NK-92 (cell line): ENCODE results near the gene LMBR1.
"Not testable (repeated sequence)": the region's sequence is repeated elsewhere in the genome, so short reads cannot be mapped to it uniquely, and the experiment has no call there.

Source experiments
- DNase-seq: peaks from one replicate; lab custom pipeline; 2025; ENCODE audit not compliant: unreplicated experiment; lab: John Stamatoyannopoulos, UW

Gene LMBR1

DNA sequence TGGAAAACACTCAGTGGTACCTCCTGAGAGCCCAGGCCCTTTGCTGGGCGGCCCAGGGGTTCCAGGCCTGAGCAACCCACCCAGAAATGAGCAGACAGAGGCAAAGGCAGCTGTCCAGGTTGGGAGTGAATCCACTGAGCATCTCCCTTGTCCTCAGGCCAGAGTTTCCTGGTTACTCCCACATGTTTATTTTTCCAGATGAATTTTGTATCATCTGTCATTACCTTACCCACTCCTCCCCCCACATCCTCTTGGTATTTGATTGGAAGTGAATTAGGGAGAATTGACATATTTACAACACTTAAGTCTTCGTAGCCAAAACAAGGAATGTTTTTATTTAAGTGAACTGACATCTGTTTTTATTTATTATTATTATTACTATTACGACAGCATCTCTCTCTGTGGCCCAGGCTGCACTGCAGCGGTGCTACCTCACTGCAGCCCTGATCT, 13.2 kb upstream of the LMBR1 start:
- no peak for DNase-seq

DNA sequence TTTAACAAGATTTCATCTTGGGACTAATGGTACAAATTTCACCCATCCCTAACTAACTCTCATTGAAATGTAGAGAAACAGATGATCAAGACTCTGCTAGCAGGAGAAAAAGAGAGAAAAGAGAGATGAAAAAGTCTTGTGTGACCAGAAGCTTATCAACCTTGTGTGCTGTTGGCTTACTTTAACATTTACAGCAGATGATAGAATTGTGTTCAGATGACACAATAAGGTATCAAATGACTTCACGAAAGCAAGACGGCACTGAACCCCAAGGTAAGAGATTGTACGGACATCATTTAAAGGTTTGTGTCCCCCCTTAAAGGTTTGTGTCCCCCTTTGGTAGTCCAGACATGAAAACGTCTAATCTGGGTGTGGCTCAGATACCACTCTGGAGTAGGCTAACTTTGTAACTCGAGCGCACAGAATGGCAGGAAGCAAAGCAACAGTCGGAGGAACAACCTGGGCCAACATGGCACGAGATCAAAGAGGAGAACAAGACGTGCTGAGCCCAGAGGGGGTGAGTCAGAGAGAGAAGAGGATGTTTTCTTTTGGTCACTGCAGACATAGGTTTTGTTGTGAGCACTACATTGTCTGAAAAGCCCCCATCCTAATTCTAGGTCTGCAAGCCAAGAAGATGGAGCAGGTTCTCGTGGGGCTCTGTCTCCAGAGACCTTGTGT, 10.4 kb upstream of the LMBR1 start:
- no peak for DNase-seq

- DNase-seq = not testable (repeated sequence)
Measured at GRCh38 chr7:156900093-156900492, 7.1 kb upstream of the LMBR1 start.

DNA sequence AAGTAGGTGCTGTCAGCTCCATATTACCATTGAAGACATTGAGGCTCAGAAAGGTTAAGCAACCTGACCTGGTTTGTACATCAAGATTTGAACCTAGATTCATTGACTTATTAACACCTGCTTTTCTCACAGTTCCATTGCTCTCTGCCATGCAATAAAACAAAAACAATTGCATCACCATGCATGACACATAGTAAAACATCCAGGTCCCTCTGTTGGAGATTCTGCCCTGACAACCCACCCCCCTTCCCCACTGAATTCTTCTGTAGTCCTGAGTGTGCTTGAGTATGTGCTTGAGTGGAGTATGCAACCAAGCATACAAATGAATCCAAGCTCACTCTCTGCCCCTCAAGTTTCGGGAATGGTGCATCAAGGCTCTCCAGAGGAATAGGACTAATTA, 6.0 kb upstream of the LMBR1 start:
- DNase-seq = no peak

DNA sequence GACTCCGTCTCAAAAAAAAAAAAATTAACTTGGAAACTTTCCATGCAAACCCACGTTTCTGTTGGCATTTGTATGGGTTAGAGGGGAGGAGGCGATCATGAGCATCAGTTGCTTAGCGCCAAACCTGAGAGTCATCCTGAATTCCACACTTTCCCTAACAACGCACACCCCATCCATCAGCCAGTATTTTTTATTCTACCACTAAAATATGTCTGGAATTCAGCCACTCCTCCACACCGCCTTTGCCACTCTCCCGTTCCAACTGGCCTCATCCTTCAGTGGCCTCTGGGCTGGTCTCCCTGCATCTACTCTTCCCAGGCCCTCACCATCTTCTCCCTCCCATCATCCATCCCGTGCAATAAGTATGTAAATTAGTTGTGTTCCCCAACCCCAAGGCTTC, 4.7 kb upstream of the LMBR1 start:
- no peak for DNase-seq

- no peak for DNase-seq
Measured at GRCh38 chr7:156896388-156897022, 3.5 kb upstream of the LMBR1 start.

DNA sequence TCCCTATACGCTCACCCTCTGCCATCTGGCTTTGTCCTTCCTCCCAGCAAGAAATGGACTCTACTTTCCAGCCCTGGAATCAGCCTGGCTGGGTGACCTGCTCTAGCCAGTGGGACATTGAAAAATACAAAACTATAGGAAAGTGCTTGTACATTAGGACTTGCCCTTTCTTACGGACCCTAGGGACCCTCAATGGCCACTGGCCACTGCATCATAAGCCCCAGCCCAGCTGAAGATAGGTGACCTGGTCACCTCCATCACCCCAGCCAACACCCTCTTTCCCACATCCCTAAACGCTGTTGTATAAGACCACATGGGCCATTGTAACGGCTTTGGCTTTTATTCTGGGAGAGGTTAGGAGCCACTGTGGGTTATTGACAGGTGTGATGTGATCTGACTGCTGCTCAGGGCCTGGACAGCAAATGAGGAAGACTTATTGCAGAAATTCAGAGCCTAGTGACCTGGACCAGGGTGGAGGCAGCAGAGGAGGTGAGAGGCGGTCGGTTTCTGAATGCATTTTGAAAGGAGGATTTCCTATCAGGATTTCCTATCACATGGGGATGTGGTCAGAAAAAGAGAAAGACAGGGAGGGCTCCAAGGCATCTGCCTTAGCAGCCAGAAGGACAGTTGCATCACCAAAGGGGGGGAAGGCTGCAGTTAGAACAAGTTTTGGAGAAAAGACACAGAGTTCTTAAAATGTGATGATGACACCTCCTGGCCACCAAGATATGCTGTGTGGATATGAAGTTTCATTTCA, 2.2 kb upstream of the LMBR1 start:
- DNase-seq = no peak

DNA sequence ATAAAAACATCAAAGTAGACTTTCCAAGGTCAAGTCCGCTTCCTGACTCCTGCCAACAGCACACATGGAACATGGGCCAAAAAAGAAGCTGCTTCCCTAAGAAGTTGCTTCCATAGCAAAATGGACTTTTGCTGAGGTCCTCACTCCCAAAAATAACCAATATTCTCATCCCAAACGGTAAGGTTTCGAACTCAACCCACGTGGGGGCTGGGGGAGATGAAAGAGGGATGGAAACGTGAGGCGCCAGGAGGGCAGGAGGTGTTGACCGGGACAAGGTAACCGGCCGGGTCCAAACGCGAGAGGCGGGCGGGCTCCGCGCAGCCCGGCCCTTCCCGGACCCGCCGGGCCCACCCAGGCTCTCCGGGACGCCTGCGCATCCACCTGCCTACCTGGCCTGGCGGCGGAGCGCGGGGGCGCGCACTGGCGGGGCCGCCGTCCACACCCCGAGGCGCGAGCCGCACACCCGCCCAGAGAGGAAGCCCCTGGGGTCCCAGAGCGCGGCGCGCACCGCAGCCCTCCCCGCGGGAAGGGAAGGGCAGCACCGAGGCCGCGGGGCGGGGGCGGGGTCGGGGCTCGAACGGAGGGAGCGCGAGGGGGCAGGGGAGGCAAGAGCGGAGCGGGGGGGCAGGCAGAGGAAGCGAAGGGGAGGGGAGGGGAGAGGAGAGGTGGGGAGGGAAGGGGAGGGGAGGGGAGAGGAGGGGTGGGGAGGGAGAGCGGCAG, 742 bp downstream of the LMBR1 start:
- DNase-seq = no peak

DNA sequence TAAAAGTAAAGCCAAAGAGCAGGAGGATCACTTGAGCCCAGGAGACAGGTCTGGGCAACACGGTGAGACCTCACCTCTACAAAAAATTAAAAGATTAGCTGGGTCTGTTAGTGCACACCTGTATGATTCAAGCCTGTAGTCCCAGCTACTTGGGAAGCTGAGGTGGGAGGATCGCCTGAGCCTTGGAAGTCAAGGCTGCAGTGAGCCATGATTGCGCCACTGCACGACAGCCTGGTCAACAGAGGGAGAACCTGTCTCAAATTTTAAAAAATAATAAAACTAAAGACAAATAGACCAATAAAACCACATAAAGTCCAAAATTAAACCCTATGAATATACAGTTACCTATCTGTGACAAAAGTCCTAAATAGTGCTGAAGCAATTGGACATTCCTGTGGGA, 3.2 kb downstream of the LMBR1 start:
- DNase-seq = no peak

DNA sequence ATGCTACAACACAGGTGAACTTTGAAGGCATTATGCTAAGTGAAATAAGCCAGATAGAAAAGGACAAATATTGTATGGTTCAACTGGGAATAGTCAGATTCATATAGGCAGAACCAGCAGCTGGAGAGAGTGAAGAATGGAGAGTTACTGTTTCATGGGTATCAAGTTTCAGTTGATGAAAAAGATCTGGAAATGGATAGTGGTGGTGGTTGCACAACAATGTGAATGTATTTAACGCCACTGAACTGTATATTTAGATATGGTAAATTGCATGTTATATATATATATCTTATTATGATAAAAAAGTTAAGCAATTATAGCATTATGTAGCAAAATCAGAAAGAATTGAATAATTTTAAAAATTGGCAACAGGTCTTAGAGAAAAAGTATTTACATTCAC, 3.9 kb downstream of the LMBR1 start:
- DNase-seq = no peak

GRCh38 chr7:156886020-156886795, 6.8 kb downstream of the LMBR1 start:
- no peak for DNase-seq

GRCh38 chr7:156881679-156882078, 11.3 kb downstream of the LMBR1 start:
- DNase-seq = no peak

DNA sequence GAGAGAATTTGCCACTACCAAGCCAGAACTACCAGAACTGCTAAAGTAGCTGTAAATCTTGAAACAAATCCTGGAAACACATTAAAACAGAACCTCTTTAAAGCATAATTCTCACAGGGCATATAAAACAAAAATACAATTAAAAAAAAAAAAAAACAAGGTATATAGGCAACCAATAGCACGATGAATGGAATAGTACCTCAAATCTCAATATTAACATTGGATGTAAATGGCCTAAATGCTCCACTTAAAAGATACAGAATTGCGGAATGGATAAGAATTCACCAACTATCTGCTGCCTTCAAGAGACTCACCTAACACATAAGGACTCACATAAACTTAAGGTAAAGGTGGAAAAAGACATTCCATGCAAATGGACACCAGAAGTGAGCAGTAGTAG, 17.2 kb downstream of the LMBR1 start:
- DNase-seq = no peak

GRCh38 chr7:156868363-156868762, 24.6 kb downstream of the LMBR1 start:
- DNase-seq = not testable (repeated sequence)

- DNase-seq = no peak
Measured at GRCh38 chr7:156865493-156865892, 27.5 kb downstream of the LMBR1 start.

DNA sequence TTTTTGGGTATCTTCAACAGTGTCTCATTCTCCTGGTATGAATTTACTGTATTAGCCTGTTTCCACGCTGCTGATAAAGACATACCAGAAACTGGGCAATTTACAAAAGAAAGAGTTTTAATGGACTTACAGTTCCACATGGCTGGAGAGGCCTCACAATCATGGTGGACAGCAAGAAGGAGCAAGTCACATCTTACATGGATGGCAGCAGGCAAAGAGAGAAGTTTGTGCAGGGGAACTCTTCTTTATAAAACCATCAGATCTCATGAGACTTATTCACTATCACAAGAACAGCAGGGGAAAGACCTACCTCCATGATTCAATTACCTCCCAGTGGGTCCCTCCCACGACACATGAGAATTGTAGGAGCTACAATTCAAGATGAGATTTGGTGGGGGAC, 31.0 kb downstream of the LMBR1 start:
- not testable (repeated sequence) for DNase-seq

- DNase-seq = no peak
Measured at GRCh38 chr7:156861212-156861611, 31.8 kb downstream of the LMBR1 start.

- DNase-seq = not testable (repeated sequence)
Measured at GRCh38 chr7:156860099-156860498, 32.9 kb downstream of the LMBR1 start.

GRCh38 chr7:156858523-156858922, 34.5 kb downstream of the LMBR1 start:
- no peak for DNase-seq

GRCh38 chr7:156857757-156858156, 35.2 kb downstream of the LMBR1 start:
- DNase-seq = no peak

- DNase-seq = no peak
Measured at GRCh38 chr7:156854654-156855053, 38.3 kb downstream of the LMBR1 start.
